Breast epithelium (tissue), 4 donors: ENCODE results near the gene NUB1. TPM values are rescaled to one million over a fixed set of nuclear protein-coding genes. Genes with fewer than 3 reads are reported as not detected.
A peak's percentile ranks its signal among the peaks of the same experiment; 100 is the strongest.

Experiments used
- DNase-seq, 2 donors: peaks; one replicate each; pipeline ENCODE4 v3.0.0-alpha.2; 2019; ENCODE audit warnings: low spot score in 2 of 2
- H3K27ac ChIP-seq, 2 donors: fragments of 200-600 bp; sonication (generic) in 1 of 2; one replicate each; pipeline ENCODE4 v1.5.1; 2016 to 2019; ENCODE audit warnings: mild to moderate bottlenecking in 1 of 2
- H3K27me3 ChIP-seq, 2 donors: fragments of 200-600 bp; sonication (generic) in 1 of 2; one replicate each; pipeline versions ENCODE4 v1.5.1 to v1.6.0; 2017 to 2019; ENCODE audit warnings: control low read depth in 1 of 2, mild to moderate bottlenecking in 1 of 2
- H3K36me3 ChIP-seq: fragments of 200-600 bp; one replicate; pipeline ENCODE4 v1.5.1; 2019
- H3K4me1 ChIP-seq, 2 donors: fragments of 200-600 bp; sonication (generic); one replicate each; pipeline ENCODE4 v1.5.1; 2016 to 2019; ENCODE audit warnings: control low read depth in 1 of 2
- H3K4me3 ChIP-seq, 3 donors: fragments of 200-600 bp; sonication (generic); 1 replicate in 2 of 3; 2 replicates in 1 of 3; pipeline ENCODE4 v1.5.1; 2016 to 2019; ENCODE audit warnings: mild to moderate bottlenecking in 3 of 3, moderate library complexity in 2 of 3
- H3K9me3 ChIP-seq, 2 donors: fragments of 200-600 bp; sonication (generic) in 1 of 2; one replicate each; pipeline ENCODE4 v1.5.1; 2016 to 2019; ENCODE audit warnings: control low read depth in 1 of 2
- CTCF ChIP-seq, 3 donors: fragments of 450-650 bp; IDR thresholded peaks; one replicate each; pipeline ENCODE4 v1.5.1; 2016 to 2017; ENCODE audit warnings: antibody characterized with exemption in 3 of 3, mild to moderate bottlenecking in 3 of 3, moderate library complexity in 3 of 3
- POLR2A ChIP-seq: fragments of 450-650 bp; IDR thresholded peaks from one replicate; pipeline ENCODE4 v1.6.1; 2016; ENCODE audit warnings: antibody characterized with exemption, mild to moderate bottlenecking, moderate library complexity
- POLR2AphosphoS5 ChIP-seq, 3 donors: sonication (generic); formaldehyde crosslinking; IDR thresholded peaks; one replicate each; pipeline ENCODE4 v1.6.1; 2017; ENCODE audit warnings: antibody characterized with exemption in 3 of 3
- intact Hi-C: fragments of 100-400 bp; cut with DNase I; formaldehyde crosslinking; loops from one replicate; pipeline ENCODE4 v1.15.1; 2023; ENCODE audit warnings: low total_unique reads
- total RNA-seq, 3 donors: library from RNA; depleted of rRNA; stranded (reverse); fragments of >200 nt; gene quantifications; one replicate each; pipeline ENCODE4 v1.1.0, GENCODE V29; 2016

NUB1 gene
- total RNA-seq, 3 donors from 2014 or later, result 61.9 to 71.7 (median 62.7) TPM

DNA sequence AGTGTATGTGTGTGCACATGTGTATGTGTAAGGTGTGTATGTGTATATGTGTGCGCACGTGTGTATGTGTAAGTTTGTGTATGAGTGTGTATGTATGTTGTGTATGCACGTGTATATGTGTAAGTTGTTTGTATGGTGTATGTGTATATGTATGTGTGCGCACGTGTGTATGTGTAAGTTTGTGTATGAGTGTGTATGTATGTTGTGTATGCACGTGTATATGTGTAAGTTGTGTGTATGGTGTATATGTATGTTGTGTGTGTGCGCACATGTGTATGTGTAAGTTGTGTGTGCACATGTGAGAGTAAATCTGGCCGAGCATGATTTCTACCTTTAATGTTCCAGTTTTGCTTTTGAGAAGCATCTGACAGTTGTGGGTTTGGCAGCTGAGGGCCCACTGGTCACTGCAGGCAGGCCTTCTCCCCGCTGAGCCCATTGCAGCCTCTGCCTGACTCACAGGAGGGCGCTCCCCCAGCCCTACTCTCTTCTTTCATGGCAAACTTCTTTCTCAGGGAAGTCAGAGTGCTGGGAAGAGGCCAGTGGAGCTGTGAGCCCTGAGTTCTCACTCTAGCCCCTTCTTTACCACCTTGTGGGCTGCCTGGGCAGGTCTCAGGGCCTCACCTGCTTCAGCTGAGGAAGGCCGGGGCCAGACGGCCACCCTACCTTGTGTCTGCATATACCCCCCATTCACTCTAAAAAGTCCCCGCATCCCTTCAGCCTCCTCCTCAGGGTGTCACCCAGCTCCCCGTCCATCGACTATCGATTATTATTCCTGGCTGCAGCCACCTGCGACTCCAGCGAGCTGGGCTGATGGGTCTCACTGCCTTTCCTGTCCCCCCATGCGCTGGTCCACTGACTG, 57.1 kb downstream of the NUB1 start:
- TF ChIP-seq POLR2A (no peak), POLR2AphosphoS5 (IDR thresholded peaks at IDR 0.05) (no peak), CTCF (IDR thresholded peaks at IDR 0.05) (no peak)
- no peak overlapping the region for H3K4me3 ChIP-seq
- H3K9me3 ChIP-seq, result no peaks in the 10 kb centered on the region
- H3K27me3 ChIP-seq, result no peaks in the 10 kb centered on the region
- no peaks in the 10 kb centered on the region for H3K4me1 ChIP-seq
- H3K36me3 ChIP-seq, result no peaks in the 10 kb centered on the region
- intact Hi-C loops, result loop anchor here (2.0 kb wide), 1 partner anchor 32 kb away; no protein-coding TSS in a partner anchor
- H3K27ac ChIP-seq, result peak overlapping the region in 1 of 2 donors; percentile 52
- no peak for DNase-seq

DNA sequence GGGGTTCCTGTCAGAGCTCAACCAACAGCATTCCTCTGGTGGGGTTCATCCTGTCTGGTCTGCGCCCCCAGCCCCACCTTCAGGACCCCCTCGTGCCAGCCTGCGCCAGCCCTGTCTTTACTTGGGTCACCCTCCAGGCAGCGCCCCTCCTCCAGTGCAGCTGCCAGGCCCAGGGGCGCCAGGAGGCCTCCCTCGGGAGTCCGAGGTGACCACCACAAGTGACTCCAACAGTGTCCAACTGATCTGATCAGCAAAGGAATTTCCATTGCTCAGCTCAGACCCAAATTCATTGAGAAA, 57.6 kb downstream of the NUB1 start:
- DNase-seq, result no peak
- TF ChIP-seq CTCF (IDR thresholded peaks at IDR 0.05) (no peak), POLR2A (no peak), POLR2AphosphoS5 (IDR thresholded peaks at IDR 0.05) (no peak)
- Histone ChIP-seq H3K9me3 (no peaks in the 10 kb centered on the region), H3K4me3 (no peak overlapping the region), H3K27ac (peak overlapping the region in 1 of 2 donors; percentile 52), H3K27me3 (no peaks in the 10 kb centered on the region), H3K36me3 (no peaks in the 10 kb centered on the region), H3K4me1 (no peaks in the 10 kb centered on the region)
- intact Hi-C loops, result loop anchor here (2.0 kb wide), 1 partner anchor 32 kb away; no protein-coding TSS in a partner anchor

GRCh38 chr7:151399906-151400305, 58.3 kb downstream of the NUB1 start:
- DNase-seq, result no peak
- H3K27me3 ChIP-seq, result no peaks in the 10 kb centered on the region
- peaks cover 0 to 4% of the 10 kb centered on the region in 2 donors for H3K4me1 ChIP-seq
- peak overlapping the region in 1 of 2 donors; percentile 52 for H3K27ac ChIP-seq
- intact Hi-C loops, result loop anchor here (2.0 kb wide), 1 partner anchor 33 kb away; no protein-coding TSS in a partner anchor
- TF ChIP-seq POLR2AphosphoS5 (IDR thresholded peaks at IDR 0.05) (no peak), CTCF (IDR thresholded peaks at IDR 0.05) (no peak), POLR2A (no peak)
- no peaks in the 10 kb centered on the region for H3K9me3 ChIP-seq
- H3K36me3 ChIP-seq, result no peaks in the 10 kb centered on the region
- peak overlapping the region in 2 of 3 donors; percentile 2 to 15 for H3K4me3 ChIP-seq

- Histone ChIP-seq H3K27me3 (no peaks in the 10 kb centered on the region), H3K36me3 (no peaks in the 10 kb centered on the region)
- TF ChIP-seq POLR2A, result no peak
- TF ChIP-seq CTCF (IDR thresholded peaks at IDR 0.05), result no peak
- TF ChIP-seq POLR2AphosphoS5 (IDR thresholded peaks at IDR 0.05), result no peak
These were observed 59.2 kb downstream of the NUB1 start for GRCh38 chr7:151400626-151401315.

More at GRCh38 chr7:151400626-151401315, 59.2 kb downstream of the NUB1 start:
- Histone ChIP-seq H3K4me1 (peaks cover 0 to 7% of the 10 kb centered on the region in 2 donors), H3K9me3 (no peaks in the 10 kb centered on the region), H3K4me3 (no peak overlapping the region), H3K27ac (peak overlapping the region in 1 of 2 donors; percentile 43)
- no peak for DNase-seq
- intact Hi-C loops, result no loop called here
